Uterus (tissue), 4 donors: ENCODE results near the gene ADAMTS2. TPM values are rescaled to one million over a fixed set of nuclear protein-coding genes. Genes with fewer than 3 reads are reported as not detected.

Source experiments
- DNase-seq, 2 donors: peaks; one replicate each; pipeline ENCODE4 v3.0.0-alpha.2; 2019 to 2020
- H3K27ac ChIP-seq, 2 donors: fragments of 200-600 bp; sonication (generic); 1 replicate in 1 of 2; 2 replicates in 1 of 2; pipeline ENCODE4 v1.5.1; 2016 to 2018
- H3K27me3 ChIP-seq, 2 donors: fragments of 200-600 bp; sonication (generic); one replicate each; pipeline ENCODE4 v1.5.1; 2018 to 2019; ENCODE audit warnings: control low read depth in 1 of 2
- H3K36me3 ChIP-seq, 2 donors: fragments of 200-600 bp; sonication (generic); one replicate each; pipeline ENCODE4 v1.5.1; 2019; ENCODE audit warnings: control low read depth in 1 of 2
- H3K4me1 ChIP-seq, 2 donors: fragments of 200-600 bp; sonication (generic); one replicate each; pipeline ENCODE4 v1.5.1; 2018 to 2019; ENCODE audit warnings: control low read depth in 1 of 2
- H3K4me3 ChIP-seq, 2 donors: fragments of 200-600 bp; sonication (generic); 1 replicate in 1 of 2; 2 replicates in 1 of 2; pipeline ENCODE4 v1.5.1; 2018 to 2019; ENCODE audit warnings: mild to moderate bottlenecking in 1 of 2
- H3K9me3 ChIP-seq, 2 donors: fragments of 200-600 bp; sonication (generic); one replicate each; pipeline ENCODE4 v1.5.1; 2019; ENCODE audit warnings: control low read depth in 1 of 2
- CTCF ChIP-seq, 4 experiments: fragments of 200-600 bp in 2 of 4; fragments of 450-650 bp in 2 of 4; sonication (generic) in 2 of 4; IDR thresholded peaks; one replicate each; pipeline ENCODE4 v1.5.1; 2016 to 2019; ENCODE audit warnings: antibody characterized with exemption in 4 of 4, mild to moderate bottlenecking in 2 of 4, moderate library complexity in 1 of 4
- POLR2A ChIP-seq, 2 donors: fragments of 450-650 bp; IDR thresholded peaks; one replicate each; pipeline ENCODE4 v1.6.1; 2016; ENCODE audit warnings: antibody characterized with exemption in 2 of 2, mild to moderate bottlenecking in 1 of 2, moderate library complexity in 1 of 2
- intact Hi-C: fragments of 100-400 bp; cut with DNase I; formaldehyde crosslinking; loops from one replicate; pipeline ENCODE4 v1.15.1; 2023; ENCODE audit warnings: low total_unique reads
- total RNA-seq, 4 donors: library from RNA; depleted of rRNA in 3 of 4; stranded (reverse); fragments of >200 nt in 3 of 4; gene quantifications; one replicate each; pipeline versions ENCODE4 v1.1.0 to v1.2.4, GENCODE V29; 2014 to 2023
- donor health status: DM: yes; HTN: yes; CAD: no.

Gene ADAMTS2
- total RNA-seq, 4 donors from 2014 or later: 4.1 to 97.1 (median 40.3) TPM

- no peaks in the 10 kb centered on the region for H3K4me1 ChIP-seq
- intact Hi-C loops: no loop called here
- H3K4me3 ChIP-seq: no peak overlapping the region
- no peak overlapping the region for H3K27ac ChIP-seq
- H3K9me3 ChIP-seq: no peaks in the 10 kb centered on the region
- DNase-seq: peak; percentile 3
- H3K36me3 ChIP-seq: no peaks in the 10 kb centered on the region
- TF ChIP-seq POLR2A (IDR thresholded peaks at IDR 0.05) (no peak), CTCF (IDR thresholded peaks at IDR 0.05) (no peak)
- H3K27me3 ChIP-seq: no peaks in the 10 kb centered on the region
Observed at GRCh38 chr5:179251276-179251969, 93.8 kb downstream of the ADAMTS2 start.

GRCh38 chr5:179250561-179251225, 94.6 kb downstream of the ADAMTS2 start:
- Histone ChIP-seq H3K4me3 (no peak overlapping the region), H3K27ac (no peak overlapping the region), H3K9me3 (no peaks in the 10 kb centered on the region), H3K4me1 (no peaks in the 10 kb centered on the region), H3K36me3 (no peaks in the 10 kb centered on the region), H3K27me3 (no peaks in the 10 kb centered on the region)
- DNase-seq: peak; percentile 3 to 5
- TF ChIP-seq POLR2A (IDR thresholded peaks at IDR 0.05) (no peak), CTCF (IDR thresholded peaks at IDR 0.05) (no peak)
- intact Hi-C loops: no loop called here

- TF ChIP-seq CTCF (IDR thresholded peaks at IDR 0.05): no peak
- TF ChIP-seq POLR2A (IDR thresholded peaks at IDR 0.05): no peak
Observed at GRCh38 chr5:179246227-179246626, 99.0 kb downstream of the ADAMTS2 start.

GRCh38 chr5:179245031-179245430, 100.2 kb downstream of the ADAMTS2 start:
- TF ChIP-seq CTCF (IDR thresholded peaks at IDR 0.05): no peak
- TF ChIP-seq POLR2A (IDR thresholded peaks at IDR 0.05): no peak
- no peaks in the 10 kb centered on the region for H3K9me3 ChIP-seq
- intact Hi-C loops: no loop called here
- H3K4me3 ChIP-seq: no peak overlapping the region
- no peak overlapping the region for H3K27ac ChIP-seq
- H3K4me1 ChIP-seq: no peaks in the 10 kb centered on the region
- no peaks in the 10 kb centered on the region for H3K36me3 ChIP-seq
- peak in 1 of 2 donors; percentile 9 for DNase-seq
- no peaks in the 10 kb centered on the region for H3K27me3 ChIP-seq

More at GRCh38 chr5:179246227-179246626, 99.0 kb downstream of the ADAMTS2 start:
- Histone ChIP-seq H3K4me1 (no peaks in the 10 kb centered on the region), H3K27me3 (no peaks in the 10 kb centered on the region), H3K27ac (no peak overlapping the region), H3K36me3 (no peaks in the 10 kb centered on the region), H3K4me3 (no peak overlapping the region), H3K9me3 (no peaks in the 10 kb centered on the region)
- DNase-seq: no peak
- intact Hi-C loops: no loop called here

GRCh38 chr5:179244044-179244443, 101.2 kb downstream of the ADAMTS2 start:
- no peak overlapping the region for H3K4me3 ChIP-seq
- H3K36me3 ChIP-seq: no peaks in the 10 kb centered on the region
- H3K27ac ChIP-seq: peak overlapping the region; percentile 6 to 42
- H3K9me3 ChIP-seq: no peaks in the 10 kb centered on the region
- H3K27me3 ChIP-seq: no peaks in the 10 kb centered on the region
- no peaks in the 10 kb centered on the region for H3K4me1 ChIP-seq
- TF ChIP-seq CTCF (IDR thresholded peaks at IDR 0.05) (no peak), POLR2A (IDR thresholded peaks at IDR 0.05) (no peak)
- intact Hi-C loops: no loop called here
- DNase-seq: no peak
